Keratinocyte (primary cell): ENCODE data around the gene CSNK1A1.
"Not testable (repeated sequence)": the region's sequence is repeated elsewhere in the genome, so short reads cannot be mapped to it uniquely, and the experiment has no call there.

Source experiments
- EZH2 ChIP-seq: IDR thresholded peaks from one replicate; pipeline ENCODE4 v1.6.1; 2012; ENCODE audit warnings: inconsistent platforms, mild to moderate bottlenecking, low read length, moderate library complexity
- TF ChIP-seq, protein P1 (sequence below), 3 experiments: IDR thresholded peaks in 1 of 3; conservative IDR thresholded peaks in 1 of 3; optimal IDR thresholded peaks in 1 of 3; 2 replicates in 2 of 3; 3 replicates in 1 of 3; pipeline versions ENCODE3 to v1.5.1; 2011; ENCODE audit warnings: low read length in 3 of 3, mild to moderate bottlenecking in 3 of 3, moderate library complexity in 2 of 3, control low read depth in 1 of 3, inconsistent platforms in 1 of 3; ENCODE audit not compliant: insufficient read depth in 2 of 3; ENCODE audit errors: extremely low read depth in 1 of 3

- TF ChIP-seq, protein P1, sequence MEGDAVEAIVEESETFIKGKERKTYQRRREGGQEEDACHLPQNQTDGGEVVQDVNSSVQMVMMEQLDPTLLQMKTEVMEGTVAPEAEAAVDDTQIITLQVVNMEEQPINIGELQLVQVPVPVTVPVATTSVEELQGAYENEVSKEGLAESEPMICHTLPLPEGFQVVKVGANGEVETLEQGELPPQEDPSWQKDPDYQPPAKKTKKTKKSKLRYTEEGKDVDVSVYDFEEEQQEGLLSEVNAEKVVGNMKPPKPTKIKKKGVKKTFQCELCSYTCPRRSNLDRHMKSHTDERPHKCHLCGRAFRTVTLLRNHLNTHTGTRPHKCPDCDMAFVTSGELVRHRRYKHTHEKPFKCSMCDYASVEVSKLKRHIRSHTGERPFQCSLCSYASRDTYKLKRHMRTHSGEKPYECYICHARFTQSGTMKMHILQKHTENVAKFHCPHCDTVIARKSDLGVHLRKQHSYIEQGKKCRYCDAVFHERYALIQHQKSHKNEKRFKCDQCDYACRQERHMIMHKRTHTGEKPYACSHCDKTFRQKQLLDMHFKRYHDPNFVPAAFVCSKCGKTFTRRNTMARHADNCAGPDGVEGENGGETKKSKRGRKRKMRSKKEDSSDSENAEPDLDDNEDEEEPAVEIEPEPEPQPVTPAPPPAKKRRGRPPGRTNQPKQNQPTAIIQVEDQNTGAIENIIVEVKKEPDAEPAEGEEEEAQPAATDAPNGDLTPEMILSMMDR (optimal IDR thresholded peaks at IDR 0.05 in 1 of 3, IDR thresholded peaks at IDR 0.05 in 1 of 3, conservative IDR thresholded peaks at IDR 0.05 in 1 of 3; ENCODE audit: extremely low read depth in 1 of 3, insufficient read depth in 2 of 3, low read length in 3 of 3), result not testable (repeated sequence)
- TF ChIP-seq EZH2, result not testable (repeated sequence)
Observed at GRCh38 chr5:149444430-149444829, 106.8 kb downstream of the CSNK1A1 start.
